Neuron (in vitro differentiated cells): ENCODE data around the gene GTF2F1.

Source experiments
- H2AFZ ChIP-seq: one replicate; pipeline ENCODE4 v1.6.1; 2013; ENCODE audit warnings: low read depth, mild to moderate bottlenecking, inconsistent platforms, low read length, moderate library complexity
- H3K27me3 ChIP-seq: one replicate; pipeline ENCODE4 v1.6.1; 2013; ENCODE audit warnings: low read length; ENCODE audit not compliant: insufficient read depth
- H3K36me3 ChIP-seq: one replicate; pipeline ENCODE4 v1.6.1; 2013; ENCODE audit warnings: low read length; ENCODE audit not compliant: insufficient read depth
- H3K4me1 ChIP-seq: one replicate; pipeline ENCODE4 v1.6.1; 2013; ENCODE audit warnings: low read length; ENCODE audit not compliant: insufficient read depth
- H3K4me3 ChIP-seq: 2 replicates; pipeline ENCODE4 v1.5.1; 2013; ENCODE audit warnings: mild to moderate bottlenecking, low read length, moderate library complexity
- H3K9me3 ChIP-seq: one replicate; pipeline ENCODE4 v1.6.1; 2013; ENCODE audit warnings: low read length

Gene GTF2F1

GRCh38 chr19:6387372-6387771, 5.6 kb downstream of the GTF2F1 start:
- Histone ChIP-seq H3K9me3 (peaks cover 3% of the 10 kb centered on the region), H3K4me1 (peaks cover 7% of the 10 kb centered on the region), H2AFZ (no peak overlapping the region), H3K27me3 (no peaks in the 10 kb centered on the region), H3K4me3 (no peak overlapping the region), H3K36me3 (peaks cover 70% of the 10 kb centered on the region)

GRCh38 chr19:6384381-6384780, 8.6 kb downstream of the GTF2F1 start:
- peaks cover 82% of the 10 kb centered on the region for H3K36me3 ChIP-seq
- H3K9me3 ChIP-seq: peaks cover 25% of the 10 kb centered on the region
- no peak overlapping the region for H2AFZ ChIP-seq
- H3K27me3 ChIP-seq: no peaks in the 10 kb centered on the region
- H3K4me3 ChIP-seq: no peak overlapping the region
- H3K4me1 ChIP-seq: no peaks in the 10 kb centered on the region

- H3K4me1 ChIP-seq: no peaks in the 10 kb centered on the region
- H3K27me3 ChIP-seq: no peaks in the 10 kb centered on the region
- H3K4me3 ChIP-seq: no peak overlapping the region
- H3K9me3 ChIP-seq: peaks cover 25% of the 10 kb centered on the region
- H2AFZ ChIP-seq: no peak overlapping the region
- H3K36me3 ChIP-seq: peaks cover 77% of the 10 kb centered on the region
Observed at GRCh38 chr19:6383188-6383587, 9.8 kb downstream of the GTF2F1 start.

- Histone ChIP-seq H3K4me1 (no peaks in the 10 kb centered on the region), H3K27me3 (no peaks in the 10 kb centered on the region), H3K4me3 (no peak overlapping the region), H3K9me3 (peaks cover 25% of the 10 kb centered on the region), H2AFZ (no peak overlapping the region), H3K36me3 (peaks cover 62% of the 10 kb centered on the region)
Observed at GRCh38 chr19:6381030-6381750, 11.8 kb downstream of the GTF2F1 start.

GRCh38 chr19:6379744-6380143, 13.2 kb downstream of the GTF2F1 start:
- peaks cover 25% of the 10 kb centered on the region for H3K9me3 ChIP-seq
- H3K4me1 ChIP-seq: no peaks in the 10 kb centered on the region
- no peaks in the 10 kb centered on the region for H3K27me3 ChIP-seq
- H3K36me3 ChIP-seq: peaks cover 61% of the 10 kb centered on the region
- no peak overlapping the region for H3K4me3 ChIP-seq
- no peak overlapping the region for H2AFZ ChIP-seq

GRCh38 chr19:6378486-6378885, 14.5 kb downstream of the GTF2F1 start:
- Histone ChIP-seq H3K27me3 (no peaks in the 10 kb centered on the region), H3K9me3 (peaks cover 25% of the 10 kb centered on the region), H3K4me1 (peaks cover 5% of the 10 kb centered on the region), H2AFZ (no peak overlapping the region), H3K36me3 (peaks cover 53% of the 10 kb centered on the region), H3K4me3 (no peak overlapping the region)

- Histone ChIP-seq H3K27me3 (no peaks in the 10 kb centered on the region), H3K9me3 (peaks cover 22% of the 10 kb centered on the region), H2AFZ (no peak overlapping the region), H3K4me3 (no peak overlapping the region), H3K4me1 (peaks cover 5% of the 10 kb centered on the region), H3K36me3 (peaks cover 49% of the 10 kb centered on the region)
Observed at GRCh38 chr19:6378041-6378440, 14.9 kb downstream of the GTF2F1 start.

GRCh38 chr19:6376512-6377190, 16.3 kb downstream of the GTF2F1 start:
- Histone ChIP-seq H3K36me3 (peaks cover 38% of the 10 kb centered on the region), H3K4me3 (no peak overlapping the region)

GRCh38 chr19:6375411-6376010, 17.5 kb downstream of the GTF2F1 start, which contains the start of gene PSPN:
Gene PSPN, minus strand, starts transcription at chr19:6375933. Its CDS starts 84 bp downstream, at chr19:6375849.
- Histone ChIP-seq H3K36me3 (peaks cover 26% of the 10 kb centered on the region), H2AFZ (no peak within 1 kb of the TSS), H3K27me3 (no peaks in the 10 kb centered on the region), H3K4me1 (peaks cover 7% of the 10 kb centered on the region), H3K4me3 (no peak within 1 kb of the TSS), H3K9me3 (peaks cover 9% of the 10 kb centered on the region)

More at GRCh38 chr19:6376512-6377190, 16.3 kb downstream of the GTF2F1 start:
- Histone ChIP-seq H3K4me1 (peaks cover 7% of the 10 kb centered on the region), H3K9me3 (peaks cover 20% of the 10 kb centered on the region), H3K27me3 (no peaks in the 10 kb centered on the region), H2AFZ (no peak overlapping the region)

- H3K9me3 ChIP-seq: peaks cover 2% of the 10 kb centered on the region
- no peak overlapping the region for H2AFZ ChIP-seq
- no peaks in the 10 kb centered on the region for H3K27me3 ChIP-seq
- H3K36me3 ChIP-seq: peaks cover 20% of the 10 kb centered on the region
- H3K4me1 ChIP-seq: peaks cover 7% of the 10 kb centered on the region
- no peak overlapping the region for H3K4me3 ChIP-seq
Observed at GRCh38 chr19:6374711-6375410, 18.1 kb downstream of the GTF2F1 start.

- Histone ChIP-seq H3K9me3 (no peaks in the 10 kb centered on the region), H3K4me1 (peaks cover 7% of the 10 kb centered on the region), H3K36me3 (peaks cover 17% of the 10 kb centered on the region), H3K27me3 (no peaks in the 10 kb centered on the region), H2AFZ (no peak overlapping the region), H3K4me3 (peak overlapping the region; percentile 60)
Observed at GRCh38 chr19:6374161-6374709, 18.7 kb downstream of the GTF2F1 start.

- H3K9me3 ChIP-seq: no peaks in the 10 kb centered on the region
- H3K4me3 ChIP-seq: peak overlapping the region; percentile 60
- peaks cover 17% of the 10 kb centered on the region for H3K36me3 ChIP-seq
Observed at GRCh38 chr19:6373813-6374108, 19.2 kb downstream of the GTF2F1 start.

More at GRCh38 chr19:6373813-6374108, 19.2 kb downstream of the GTF2F1 start:
- Histone ChIP-seq H2AFZ (no peak overlapping the region), H3K27me3 (no peaks in the 10 kb centered on the region), H3K4me1 (peaks cover 7% of the 10 kb centered on the region)
